ENCODE data around the gene WDR91. TPM values are rescaled to one million over a fixed set of nuclear protein-coding genes. Genes with fewer than 3 reads are reported as not detected.

WDR91 gene
- total RNA-seq, 1 experiment from 2014 or later: 10.1 TPM

- no peak for ATAC-seq
- BruUV-seq (replicated peaks): no TSS peak
- CTCF ChIA-PET: no interaction called here
Observed at GRCh38 chr7:135233570-135233969, 22.2 kb upstream of the WDR91 start, which contains the start of gene STRA8. Gene STRA8, plus strand, starts transcription at chr7:135233838. Its CDS starts 6,687 bp downstream, at chr7:135240525.

More at GRCh38 chr7:135233570-135233969, 22.2 kb upstream of the WDR91 start, which contains the start of gene STRA8:
- Histone ChIP-seq H3K4me1 (ENCODE audit: control insufficient read depth in 1 of 2, insufficient read depth in 2 of 2, low read length in 2 of 2) (peaks cover 0 to 16% of the 10 kb centered on the region in 2 experiments; a peak in 3 of 4 replicates), H3K4me2 (ENCODE audit: low read length) (peak within 1 kb of the TSS; percentile 48), H3K27ac (ENCODE audit: low read depth, low read length) (no peak within 1 kb of the TSS), H3K4me3 (replicated peaks in 1 of 2; ENCODE audit: low read depth in 1 of 2, low read length in 2 of 2) (no peak within 1 kb of the TSS), H2AFZ (ENCODE audit: low read depth, low read length, poor library complexity, severe bottlenecking) (peak within 1 kb of the TSS; percentile 95), H3K36me3 (ENCODE audit: control insufficient read depth in 1 of 2, insufficient read depth in 2 of 2, low read length in 2 of 2) (no peaks in the 10 kb centered on the region), H4K20me1 (ENCODE audit: insufficient read depth) (no peaks in the 10 kb centered on the region), H3K9ac (ENCODE audit: low read length) (no peak within 1 kb of the TSS), H3K27me3 (ENCODE audit: insufficient read depth, low read length) (no peaks in the 10 kb centered on the region), H3K79me2 (ENCODE audit: insufficient read depth, low read length) (no peaks in the 10 kb centered on the region), H3K9me3 (ENCODE audit: control insufficient read depth in 1 of 2, insufficient read depth in 1 of 2, low read depth in 1 of 2, low read length in 2 of 2) (no peaks in the 10 kb centered on the region), H3K9me2 (ENCODE audit: insufficient read depth) (no peaks in the 10 kb centered on the region)
- ChIA-PET RAD21 (ENCODE audit: low non-redundant PET in 1 of 2, low total read pairs in 2 of 2, uncharacterized antibody in 2 of 2, unreplicated experiment in 2 of 2) (no interaction called here), POLR2A (no interaction called here)
- DNase-seq (ENCODE audit: low read depth, low spot score): no peak
- intact Hi-C loops (cut with micrococcal nuclease): no loop called here
- TF ChIP-seq JUND (IDR thresholded peaks at IDR 0.05) (no peak), EGR1 (IDR thresholded peaks at IDR 0.05; ENCODE audit: low read depth) (no peak), EZH2 (IDR thresholded peaks at IDR 0.05) (no peak), REST (IDR thresholded peaks at IDR 0.05; ENCODE audit: low read depth) (no peak), FOSL1 (IDR thresholded peaks at IDR 0.05; ENCODE audit: low read depth) (no peak), MAX (IDR thresholded peaks at IDR 0.05) (no peak), RAD21 (IDR thresholded peaks at IDR 0.05; ENCODE audit: low read depth) (no peak), SP1 (IDR thresholded peaks at IDR 0.05; ENCODE audit: low read depth) (no peak), ELF1 (IDR thresholded peaks at IDR 0.05; ENCODE audit: borderline replicate concordance, low read depth) (no peak), ZNF274 (IDR thresholded peaks at IDR 0.05; ENCODE audit: low read depth, low read length) (no peak), CBX3 (IDR thresholded peaks at IDR 0.05; ENCODE audit: low read depth) (no peak), ZFX (IDR thresholded peaks at IDR 0.05) (no peak), YY1 (IDR thresholded peaks at IDR 0.05; ENCODE audit: extremely low read depth, insufficient replicate concordance, low read depth, low read length) (no peak), TCF7L2 (IDR thresholded peaks at IDR 0.05; ENCODE audit: borderline replicate concordance, extremely low read depth, insufficient read depth, insufficient read length) (no peak), CEBPB (IDR thresholded peaks at IDR 0.05; ENCODE audit: low read depth) (no peak), SRF (IDR thresholded peaks at IDR 0.05; ENCODE audit: low read depth) (no peak), POLR2AphosphoS5 (IDR thresholded peaks at IDR 0.05; ENCODE audit: low read depth, low read length) (no peak)
